CD4-positive, alpha-beta T cell treated with Interleukin-15 for 1 hour (primary cell): ENCODE results near the gene LANCL2.
"Not testable (repeated sequence)": the region's sequence is repeated elsewhere in the genome, so short reads cannot be mapped to it uniquely, and the experiment has no call there.

Experiments
- DNase-seq: peaks from one replicate; pipeline ENCODE4 v3.0.0-alpha.2; 2020

Gene LANCL2

GRCh38 chr7:55409482-55410225 lies 44.5 kb downstream of the LANCL2 start:
- no peak for DNase-seq

- DNase-seq, result no peak
Measured at GRCh38 chr7:55410667-55411239, 45.6 kb downstream of the LANCL2 start.

- no peak for DNase-seq
Measured at GRCh38 chr7:55411844-55412243, 46.7 kb downstream of the LANCL2 start.

GRCh38 chr7:55413442-55413841 lies 48.3 kb downstream of the LANCL2 start:
- DNase-seq, result no peak

- DNase-seq, result peak; percentile 71
Measured at GRCh38 chr7:55415173-55415778, 50.1 kb downstream of the LANCL2 start.

- not testable (repeated sequence) for DNase-seq
Measured at GRCh38 chr7:55417456-55417855, 52.3 kb downstream of the LANCL2 start.

- DNase-seq, result no peak
Measured at GRCh38 chr7:55420530-55420929, 55.4 kb downstream of the LANCL2 start.

GRCh38 chr7:55423277-55423711 lies 58.2 kb downstream of the LANCL2 start:
- DNase-seq, result no peak

GRCh38 chr7:55423891-55424290 lies 58.8 kb downstream of the LANCL2 start:
- no peak for DNase-seq

GRCh38 chr7:55425141-55425752 lies 60.1 kb downstream of the LANCL2 start:
- DNase-seq, result no peak

- no peak for DNase-seq
Measured at GRCh38 chr7:55426676-55427075, 61.5 kb downstream of the LANCL2 start.

- DNase-seq, result no peak
Measured at GRCh38 chr7:55427342-55427741, 62.2 kb downstream of the LANCL2 start.

- DNase-seq, result no peak
Measured at GRCh38 chr7:55427800-55428199, 62.7 kb downstream of the LANCL2 start.

GRCh38 chr7:55429835-55430499 lies 64.8 kb downstream of the LANCL2 start:
- no peak for DNase-seq

GRCh38 chr7:55431898-55432297 lies 66.8 kb downstream of the LANCL2 start:
- no peak for DNase-seq

- no peak for DNase-seq
Measured at GRCh38 chr7:55432506-55432905, 67.4 kb downstream of the LANCL2 start.

- DNase-seq, result no peak
Measured at GRCh38 chr7:55432939-55433784, 68.0 kb downstream of the LANCL2 start.

- no peak for DNase-seq
Measured at GRCh38 chr7:55435466-55435865, 70.3 kb downstream of the LANCL2 start.

GRCh38 chr7:55436457-55436856 lies 71.3 kb downstream of the LANCL2 start:
- DNase-seq, result no peak

GRCh38 chr7:55437375-55437774 lies 72.2 kb downstream of the LANCL2 start:
- DNase-seq, result no peak

GRCh38 chr7:55438085-55438756 lies 73.1 kb downstream of the LANCL2 start:
- no peak for DNase-seq
